Esophagus squamous epithelium (tissue), 4 donors: ENCODE measurements around the gene ANLN.

Experiments used
- CTCF ChIP-seq, 6 experiments: fragments of 450-650 bp in 4 of 6; fragments of 200-600 bp in 2 of 6; sonication (generic) in 2 of 6; IDR thresholded peaks; one replicate each; pipeline ENCODE4 v1.5.1; 2016 to 2019; ENCODE audit warnings: antibody characterized with exemption in 6 of 6, mild to moderate bottlenecking in 4 of 6, moderate library complexity in 4 of 6
- POLR2A ChIP-seq, 4 donors: fragments of 450-650 bp; IDR thresholded peaks; one replicate each; pipeline ENCODE4 v1.6.1; 2017; ENCODE audit warnings: antibody characterized with exemption in 4 of 4, mild to moderate bottlenecking in 4 of 4, moderate library complexity in 3 of 4

DNA sequence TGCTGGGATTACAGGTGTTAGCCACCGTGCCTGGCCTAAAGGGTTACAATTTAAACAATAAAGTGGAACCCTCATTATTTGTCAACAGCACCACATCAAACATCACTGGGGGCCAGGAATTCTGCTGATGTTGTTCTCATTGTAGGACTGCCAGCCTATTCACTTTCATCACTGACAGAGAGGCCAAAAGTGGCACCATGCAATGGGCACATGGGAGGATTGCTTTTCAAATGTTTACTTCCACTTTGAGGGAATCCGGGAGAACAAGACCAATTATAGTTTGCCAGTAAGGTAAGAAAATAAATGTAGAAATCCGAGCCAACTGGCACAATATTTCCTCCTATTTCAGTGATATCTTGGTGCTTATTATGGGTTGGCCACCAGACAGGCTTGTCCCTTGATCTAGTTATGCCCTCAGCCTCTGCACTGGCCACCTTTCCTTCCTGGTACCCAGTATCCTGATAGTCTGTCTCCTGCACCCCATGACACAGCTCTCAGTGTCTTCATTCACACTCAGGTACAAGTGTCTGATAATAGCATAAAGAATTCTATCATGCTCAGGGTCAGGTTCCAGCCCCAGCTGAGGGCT lies 82.6 kb downstream of the ANLN start:
- TF ChIP-seq CTCF (IDR thresholded peaks at IDR 0.05) (no peak), POLR2A (IDR thresholded peaks at IDR 0.05) (no peak)
